Spinal cord (tissue), 10 donors: ENCODE data around the gene MOGAT1. TPM values are rescaled to one million over a fixed set of nuclear protein-coding genes. Genes with fewer than 3 reads are reported as not detected.

ENCODE experiments used
- DNase-seq, 6 donors: peaks; one replicate each; pipeline versions ENCODE4 v3.0.0 to v3.0.0-alpha.2; 2013 to 2015; ENCODE audit warnings: low spot score in 6 of 6, low read depth in 4 of 6
- H3K27ac ChIP-seq: one replicate; pipeline ENCODE4 v1.5.1; 2013; ENCODE audit warnings: low read depth, low read length, control low read depth
- H3K27me3 ChIP-seq: one replicate; pipeline ENCODE4 v1.6.1; 2013; ENCODE audit warnings: low read length; ENCODE audit not compliant: control insufficient read depth, insufficient read depth
- H3K36me3 ChIP-seq: one replicate; pipeline ENCODE4 v1.6.1; 2013; ENCODE audit warnings: low read length; ENCODE audit not compliant: control insufficient read depth, insufficient read depth
- H3K4me1 ChIP-seq: one replicate; pipeline ENCODE4 v1.6.1; 2013; ENCODE audit warnings: low read length; ENCODE audit not compliant: control insufficient read depth, insufficient read depth
- H3K4me3 ChIP-seq: one replicate; pipeline ENCODE4 v1.5.1; 2013; ENCODE audit warnings: low read depth, low read length, control low read depth
- H3K9me3 ChIP-seq: one replicate; pipeline ENCODE4 v1.6.1; 2013; ENCODE audit warnings: low read length; ENCODE audit not compliant: control insufficient read depth, insufficient read depth
- WGBS: methylation state at CpG from one replicate; pipeline ENCODE4 v1.1.5; 2013; ENCODE audit warnings: missing lambda C conversion rate; ENCODE audit not compliant: insufficient coverage; 5-methylcytosine and 5-hydroxymethylcytosine counted together
- polyA plus RNA-seq, 2 donors: library from polyadenylated mRNA; unstranded; fragments of 120-200 nt; gene quantifications; one replicate each; pipeline ENCODE4 v1.2.1, GENCODE V29; 2013; ENCODE audit not compliant: insufficient read length in 2 of 2
- total RNA-seq, 2 donors: library from RNA; depleted of rRNA in 1 of 2; stranded (reverse); fragments of 120-200 nt in 1 of 2; fragments of >200 nt in 1 of 2; gene quantifications; one replicate each; pipeline versions ENCODE4 v1.2.3 to v1.2.4, GENCODE V29; 2013 to 2014
- donor health status: healthy.

MOGAT1 gene
- total and polyA plus RNA-seq, 4 donors: 0.20 to 0.22 (median 0.20) TPM; not detected in 1

GRCh38 chr2:222646008-222646407, 25.4 kb upstream of the MOGAT1 start:
- Histone ChIP-seq H3K9me3 (no peaks in the 10 kb centered on the region), H3K36me3 (peaks cover 15% of the 10 kb centered on the region), H3K27ac (no peak overlapping the region), H3K4me3 (no peak overlapping the region), H3K4me1 (no peaks in the 10 kb centered on the region), H3K27me3 (no peaks in the 10 kb centered on the region)
- WGBS: no CpG with 5 or more reads among the region's 3 CpGs
- no peak for DNase-seq

DNA sequence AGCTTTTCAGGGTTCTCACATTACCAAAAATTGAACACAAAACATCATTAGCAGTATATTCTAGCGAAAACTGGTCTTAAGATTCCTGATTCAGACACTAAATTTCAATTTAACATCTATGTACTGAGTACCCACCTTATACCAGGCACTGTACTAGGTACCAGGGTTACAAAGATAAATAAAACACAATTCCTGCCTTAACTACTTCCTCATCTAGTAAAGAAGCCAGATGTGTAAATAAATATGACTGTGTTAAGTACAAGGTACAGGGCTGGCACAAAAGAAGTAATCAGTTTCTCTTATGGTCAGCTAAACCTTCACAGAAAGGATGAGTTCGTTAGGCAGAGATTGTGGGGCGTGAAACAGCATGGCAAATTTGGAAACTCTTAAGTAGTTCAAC, 21.7 kb upstream of the MOGAT1 start:
- H3K27ac ChIP-seq: no peak overlapping the region
- no peaks in the 10 kb centered on the region for H3K27me3 ChIP-seq
- H3K4me1 ChIP-seq: peaks cover 5% of the 10 kb centered on the region
- no peak for DNase-seq
- peaks cover 8% of the 10 kb centered on the region for H3K36me3 ChIP-seq
- no peak overlapping the region for H3K4me3 ChIP-seq
- no peaks in the 10 kb centered on the region for H3K9me3 ChIP-seq
- 94% methylated on average over 3 of the region's 3 CpGs for WGBS

DNA sequence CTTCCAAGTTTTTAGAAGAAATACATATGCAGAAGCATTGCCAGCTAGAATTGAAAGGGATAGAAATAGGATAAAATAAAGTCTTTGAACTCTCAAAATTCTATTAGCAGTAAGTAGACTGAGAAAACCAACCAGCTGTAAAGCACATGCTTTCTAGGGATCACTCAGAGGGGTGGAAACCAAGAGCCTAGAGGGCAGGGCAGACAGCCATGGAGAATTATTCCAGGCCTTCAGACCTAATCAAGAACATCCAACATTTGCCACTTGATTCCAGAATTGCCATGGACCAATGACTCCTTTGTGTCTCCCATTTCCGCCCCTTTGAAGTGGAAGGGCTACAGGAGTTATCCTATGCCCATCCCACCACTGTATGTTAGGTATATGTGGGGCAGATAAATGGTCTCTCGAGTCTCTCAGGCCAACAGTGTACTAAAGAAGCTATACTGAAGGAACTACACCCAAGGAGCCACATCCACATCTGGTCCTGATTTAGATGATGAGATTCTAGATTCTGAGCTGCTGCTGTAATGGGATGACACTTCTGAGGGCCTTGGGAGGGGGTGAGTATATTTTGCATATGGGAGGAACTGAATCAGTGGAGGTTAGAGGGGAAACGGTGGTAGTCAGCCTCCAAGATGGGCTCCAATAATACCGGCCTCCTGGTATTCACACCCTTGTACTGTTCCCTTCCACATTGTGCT, 19.6 kb upstream of the MOGAT1 start:
- WGBS: no CpG with 5 or more reads among the region's 4 CpGs
- Histone ChIP-seq H3K27ac (no peak overlapping the region), H3K27me3 (no peaks in the 10 kb centered on the region), H3K36me3 (peaks cover 8% of the 10 kb centered on the region), H3K9me3 (no peaks in the 10 kb centered on the region), H3K4me3 (no peak overlapping the region), H3K4me1 (peaks cover 13% of the 10 kb centered on the region)
- no peak for DNase-seq

DNA sequence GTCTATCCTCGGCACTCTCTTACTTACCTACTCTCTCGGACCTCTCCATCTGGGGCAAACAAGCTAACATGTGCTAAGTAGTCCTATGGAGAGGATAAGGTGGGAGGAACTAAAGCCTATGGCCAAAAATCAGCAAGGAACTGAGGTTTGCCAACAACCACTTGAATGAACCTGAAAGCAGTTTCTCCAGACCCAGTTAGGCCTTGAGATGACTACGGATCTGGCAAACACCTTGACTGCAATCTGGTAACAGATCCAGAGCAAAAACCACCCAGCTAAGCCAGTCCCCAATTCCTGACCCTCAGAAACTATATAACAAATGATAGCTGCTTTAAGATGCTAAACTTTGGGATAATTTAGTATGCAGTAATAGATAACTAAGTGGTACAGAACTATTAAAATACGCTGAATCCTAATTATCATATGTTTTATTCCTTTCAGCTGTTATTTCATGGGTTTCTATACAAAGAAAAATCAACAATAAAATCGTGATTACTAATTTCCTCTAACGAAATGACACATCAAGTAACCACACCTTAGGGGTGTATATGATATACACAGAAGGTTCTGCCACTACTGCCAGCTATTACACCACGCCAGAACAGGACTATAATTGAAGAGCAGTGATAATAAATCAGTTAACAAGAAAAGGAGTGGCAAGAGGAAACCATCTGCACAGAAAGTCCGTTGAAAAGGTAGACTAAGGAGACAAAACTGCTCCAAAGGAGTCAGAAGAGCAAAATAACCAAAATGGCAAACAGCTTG, 18.8 kb upstream of the MOGAT1 start:
- H3K4me1 ChIP-seq: peaks cover 16% of the 10 kb centered on the region
- H3K4me3 ChIP-seq: no peak overlapping the region
- H3K36me3 ChIP-seq: peaks cover 6% of the 10 kb centered on the region
- H3K27me3 ChIP-seq: no peaks in the 10 kb centered on the region
- WGBS: 75% methylated on average over 2 of the region's 8 CpGs
- no peaks in the 10 kb centered on the region for H3K9me3 ChIP-seq
- no peak for DNase-seq
- H3K27ac ChIP-seq: no peak overlapping the region

GRCh38 chr2:222653280-222653679, 18.2 kb upstream of the MOGAT1 start:
- Histone ChIP-seq H3K36me3 (peaks cover under 1% of the 10 kb centered on the region), H3K4me3 (no peak overlapping the region), H3K9me3 (no peaks in the 10 kb centered on the region), H3K27me3 (no peaks in the 10 kb centered on the region), H3K4me1 (peaks cover 16% of the 10 kb centered on the region), H3K27ac (no peak overlapping the region)
- no peak for DNase-seq

- Histone ChIP-seq H3K27ac (peak within 1 kb of the TSS; percentile 96), H3K27me3 (no peaks in the 10 kb centered on the region), H3K4me3 (peak within 1 kb of the TSS; percentile 99), H3K36me3 (no peaks in the 10 kb centered on the region), H3K9me3 (no peaks in the 10 kb centered on the region), H3K4me1 (peaks cover 16% of the 10 kb centered on the region)
- DNase-seq: peak; percentile 89 to 99 (median 95)
- WGBS: under 1% methylated on average over 39 of the region's 45 CpGs
Observed at GRCh38 chr2:222655787-222656525, 15.5 kb upstream of the MOGAT1 start, which contains the start of gene FARSB. FARSB (minus strand) TSS chr2:222656092; CDS start chr2:222656073, 19 bp downstream.

DNA sequence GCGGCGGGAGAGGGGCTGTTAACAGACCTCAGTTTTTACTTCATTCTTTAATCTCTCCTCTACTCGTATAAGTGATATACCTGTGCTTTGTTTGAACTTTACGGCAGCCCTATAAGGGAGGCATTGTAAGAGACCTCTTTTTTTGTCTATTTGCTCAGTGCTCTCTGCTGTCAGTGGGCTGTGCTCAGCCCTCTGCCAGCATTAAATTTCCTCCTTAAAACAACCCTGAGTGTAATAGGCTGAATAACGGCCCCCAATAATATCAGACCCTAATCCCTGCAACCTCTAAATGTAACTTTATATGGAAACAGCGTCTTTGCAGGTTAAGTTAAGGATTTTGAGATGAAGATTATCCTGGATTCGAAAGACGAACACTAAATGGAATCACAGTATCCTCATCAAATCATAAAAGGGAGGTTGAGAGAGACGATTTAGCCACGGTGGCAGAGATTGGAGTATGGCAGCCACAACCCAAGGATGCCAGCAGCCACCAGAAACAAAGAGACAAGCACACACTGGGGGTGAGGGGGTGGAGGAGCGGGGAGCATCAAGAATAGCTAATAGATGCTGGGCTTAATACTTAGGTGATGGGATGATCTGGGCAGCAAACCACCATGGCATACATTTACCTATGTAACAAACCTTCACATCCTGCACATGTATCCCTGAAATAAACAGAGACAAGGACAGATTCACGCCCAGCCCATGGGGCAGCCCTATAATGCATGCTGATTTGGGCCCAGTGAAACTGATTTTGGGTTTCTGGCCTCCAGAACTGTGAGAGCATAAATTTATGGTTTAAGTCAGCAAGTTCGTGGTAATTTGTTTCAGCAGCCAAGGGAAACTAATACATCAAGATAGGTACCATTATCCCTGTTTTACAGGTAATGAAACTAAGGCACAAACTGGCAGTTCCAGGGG, 14.7 kb upstream of the MOGAT1 start:
- Histone ChIP-seq H3K27ac (peak overlapping the region; percentile 96), H3K9me3 (no peaks in the 10 kb centered on the region), H3K4me3 (peak overlapping the region; percentile 99), H3K4me1 (peaks cover 16% of the 10 kb centered on the region), H3K36me3 (no peaks in the 10 kb centered on the region), H3K27me3 (no peaks in the 10 kb centered on the region)
- no CpG with 5 or more reads among the region's 13 CpGs for WGBS
- peak in 3 of 6 donors; percentile 26 to 78 (median 58) for DNase-seq

DNA sequence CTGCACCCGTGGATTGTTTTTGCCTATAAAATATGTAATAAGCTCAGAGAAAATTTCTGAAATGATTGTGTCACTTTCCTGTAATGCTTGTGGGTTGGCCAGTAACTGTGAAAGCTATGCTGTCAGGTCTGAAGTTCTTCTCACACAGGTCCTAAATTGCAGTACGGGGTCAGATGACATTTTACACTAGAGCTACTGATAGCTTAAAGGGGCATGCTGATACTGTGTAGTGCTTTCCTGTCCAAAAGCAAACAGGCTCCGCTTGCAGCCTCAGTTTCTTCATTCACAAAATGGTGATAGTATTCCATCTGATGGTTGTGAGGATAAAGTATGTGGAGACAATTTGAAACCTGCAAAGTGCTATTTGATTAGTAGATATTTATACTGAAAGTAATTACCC, 8.0 kb upstream of the MOGAT1 start:
- Histone ChIP-seq H3K27me3 (no peaks in the 10 kb centered on the region), H3K4me1 (no peaks in the 10 kb centered on the region), H3K27ac (no peak overlapping the region), H3K9me3 (no peaks in the 10 kb centered on the region), H3K36me3 (no peaks in the 10 kb centered on the region), H3K4me3 (no peak overlapping the region)
- DNase-seq: no peak
- WGBS: 83% methylated on average over 1 of the region's 3 CpGs
